Osteoblast (primary cell): ENCODE data around the gene SLC22A16. TPM values are rescaled to one million over a fixed set of nuclear protein-coding genes. Genes with fewer than 3 reads are reported as not detected.
"Not testable (repeated sequence)": the region's sequence is repeated elsewhere in the genome, so short reads cannot be mapped to it uniquely, and the experiment has no call there.

Experiments
- DNase-seq: peaks from one replicate; pipeline ENCODE4 v3.0.0; 2011; ENCODE audit warnings: low spot score, mixed read lengths; ENCODE audit not compliant: insufficient read length; ENCODE audit errors: missing footprints
- H2AFZ ChIP-seq: 2 replicates; pipeline ENCODE4 v1.6.0; 2011; ENCODE audit warnings: mild to moderate bottlenecking, low read length
- H3K27ac ChIP-seq: 2 replicates; pipeline ENCODE4 v1.5.1; 2011; ENCODE audit warnings: mild to moderate bottlenecking, low read depth, low read length, moderate library complexity
- H3K27me3 ChIP-seq: 2 replicates; pipeline ENCODE4 v1.6.0; 2012; ENCODE audit warnings: mild to moderate bottlenecking, control low read depth, inconsistent platforms, low read length, moderate library complexity; ENCODE audit not compliant: insufficient read depth
- H3K36me3 ChIP-seq: 2 replicates; pipeline ENCODE4 v1.5.1; 2011; ENCODE audit warnings: mild to moderate bottlenecking, low read length, control low read depth, moderate library complexity; ENCODE audit not compliant: insufficient read depth
- H3K4me1 ChIP-seq: 2 replicates; pipeline ENCODE4 v1.5.1; 2011; ENCODE audit warnings: mild to moderate bottlenecking, low read length, control low read depth, moderate library complexity; ENCODE audit not compliant: insufficient read depth
- H3K4me2 ChIP-seq: 2 replicates; pipeline ENCODE4 v1.6.0; 2011; ENCODE audit warnings: mild to moderate bottlenecking, low read length; ENCODE audit not compliant: insufficient read depth
- H3K4me3 ChIP-seq: fragments of 200-600 bp; sonication (generic); 3 replicates; pipeline ENCODE4 v1.5.1; 2012; ENCODE audit warnings: mild to moderate bottlenecking, low read length, inconsistent platforms; ENCODE audit not compliant: insufficient read depth
- H3K79me2 ChIP-seq: 2 replicates; pipeline ENCODE4 v1.6.0; 2012; ENCODE audit warnings: mild to moderate bottlenecking, low read length, control low read depth, inconsistent platforms; ENCODE audit not compliant: insufficient read depth
- H3K9me3 ChIP-seq: 2 replicates; pipeline ENCODE4 v1.5.1; 2011; ENCODE audit warnings: low read depth, low read length, control low read depth
- H4K20me1 ChIP-seq: 2 replicates; pipeline ENCODE4 v1.6.0; 2012; ENCODE audit warnings: mild to moderate bottlenecking, low read length, control low read depth; ENCODE audit not compliant: insufficient read depth
- total RNA-seq: library from RNA; depleted of rRNA; stranded (reverse); fragments of >200 nt; gene quantifications from 2 replicates; pipeline ENCODE4 v1.2.3, GENCODE V29; 2012
- TF ChIP-seq, protein P1 (sequence below): IDR thresholded peaks from 2 replicates; pipeline ENCODE4 v1.5.1; 2011; ENCODE audit warnings: mild to moderate bottlenecking, low read depth, low read length, moderate library complexity; ENCODE audit errors: extremely low read depth

The SLC22A16 gene
- total RNA-seq, 1 donor = 0.36 TPM

- H3K79me2 ChIP-seq = no peaks in the 10 kb centered on the region
- TF ChIP-seq, protein P1, sequence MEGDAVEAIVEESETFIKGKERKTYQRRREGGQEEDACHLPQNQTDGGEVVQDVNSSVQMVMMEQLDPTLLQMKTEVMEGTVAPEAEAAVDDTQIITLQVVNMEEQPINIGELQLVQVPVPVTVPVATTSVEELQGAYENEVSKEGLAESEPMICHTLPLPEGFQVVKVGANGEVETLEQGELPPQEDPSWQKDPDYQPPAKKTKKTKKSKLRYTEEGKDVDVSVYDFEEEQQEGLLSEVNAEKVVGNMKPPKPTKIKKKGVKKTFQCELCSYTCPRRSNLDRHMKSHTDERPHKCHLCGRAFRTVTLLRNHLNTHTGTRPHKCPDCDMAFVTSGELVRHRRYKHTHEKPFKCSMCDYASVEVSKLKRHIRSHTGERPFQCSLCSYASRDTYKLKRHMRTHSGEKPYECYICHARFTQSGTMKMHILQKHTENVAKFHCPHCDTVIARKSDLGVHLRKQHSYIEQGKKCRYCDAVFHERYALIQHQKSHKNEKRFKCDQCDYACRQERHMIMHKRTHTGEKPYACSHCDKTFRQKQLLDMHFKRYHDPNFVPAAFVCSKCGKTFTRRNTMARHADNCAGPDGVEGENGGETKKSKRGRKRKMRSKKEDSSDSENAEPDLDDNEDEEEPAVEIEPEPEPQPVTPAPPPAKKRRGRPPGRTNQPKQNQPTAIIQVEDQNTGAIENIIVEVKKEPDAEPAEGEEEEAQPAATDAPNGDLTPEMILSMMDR = no peak
These were observed 41.3 kb upstream of the SLC22A16 start for GRCh38 chr6:110517601-110518281.

DNA sequence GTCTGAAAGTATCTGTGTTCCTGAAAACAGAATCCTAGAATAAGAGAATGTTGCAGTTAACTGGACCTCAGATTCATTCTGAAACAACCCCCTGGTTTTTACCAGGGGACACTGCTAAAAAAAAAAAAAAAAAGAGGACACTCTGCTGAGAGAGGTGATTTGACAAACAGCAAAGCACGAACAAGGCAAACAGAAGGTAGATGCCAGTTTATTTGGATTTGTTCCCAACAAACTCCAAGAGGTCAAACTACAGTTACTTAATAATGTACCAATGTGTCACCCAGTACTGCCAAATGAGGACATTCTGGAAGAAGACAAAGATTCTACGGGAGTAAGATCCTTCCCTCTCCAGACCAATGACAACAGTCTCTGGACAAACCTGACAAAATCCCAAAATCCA is 40.6 kb upstream of the SLC22A16 start:
- no peak for DNase-seq
- H3K4me1 ChIP-seq = no peaks in the 10 kb centered on the region
- no peaks in the 10 kb centered on the region for H3K36me3 ChIP-seq

More at GRCh38 chr6:110517601-110518281, 41.3 kb upstream of the SLC22A16 start:
- no peak overlapping the region for H2AFZ ChIP-seq
- no peak overlapping the region for H3K27ac ChIP-seq
- no peaks in the 10 kb centered on the region for H3K36me3 ChIP-seq
- no peak overlapping the region for H3K4me2 ChIP-seq
- H3K27me3 ChIP-seq = no peaks in the 10 kb centered on the region
- H4K20me1 ChIP-seq = no peaks in the 10 kb centered on the region
- no peak for DNase-seq
- H3K4me1 ChIP-seq = no peaks in the 10 kb centered on the region
- H3K4me3 ChIP-seq = no peak overlapping the region
- H3K9me3 ChIP-seq = no peaks in the 10 kb centered on the region

GRCh38 chr6:110514818-110515217 is 38.4 kb upstream of the SLC22A16 start:
- Histone ChIP-seq H3K4me1 (peaks cover 7% of the 10 kb centered on the region), H3K4me3 (no peak overlapping the region), H3K79me2 (no peaks in the 10 kb centered on the region), H3K9me3 (no peaks in the 10 kb centered on the region), H3K4me2 (no peak overlapping the region), H3K36me3 (no peaks in the 10 kb centered on the region), H3K27me3 (peaks cover 7% of the 10 kb centered on the region), H3K27ac (no peak overlapping the region), H4K20me1 (no peaks in the 10 kb centered on the region), H2AFZ (no peak overlapping the region)
- TF ChIP-seq, protein P1 = no peak
- DNase-seq = no peak

More for the DNA sequence above, 40.6 kb upstream of the SLC22A16 start:
- no peak overlapping the region for H3K4me2 ChIP-seq
- H3K27ac ChIP-seq = no peak overlapping the region
- H2AFZ ChIP-seq = no peak overlapping the region
- TF ChIP-seq, protein P1 = no peak
- no peaks in the 10 kb centered on the region for H4K20me1 ChIP-seq
- no peaks in the 10 kb centered on the region for H3K27me3 ChIP-seq
- H3K4me3 ChIP-seq = no peak overlapping the region
- no peaks in the 10 kb centered on the region for H3K79me2 ChIP-seq
- no peaks in the 10 kb centered on the region for H3K9me3 ChIP-seq

- Histone ChIP-seq H3K27ac (no peak overlapping the region), H3K36me3 (no peaks in the 10 kb centered on the region), H3K4me1 (peaks cover 15% of the 10 kb centered on the region), H3K79me2 (no peaks in the 10 kb centered on the region), H4K20me1 (no peaks in the 10 kb centered on the region), H3K4me2 (no peak overlapping the region), H3K9me3 (no peaks in the 10 kb centered on the region), H3K4me3 (no peak overlapping the region), H2AFZ (no peak overlapping the region), H3K27me3 (peaks cover 15% of the 10 kb centered on the region)
- TF ChIP-seq, protein P1 = no peak
- DNase-seq = no peak
These were observed 36.6 kb upstream of the SLC22A16 start for GRCh38 chr6:110512991-110513390.

DNA sequence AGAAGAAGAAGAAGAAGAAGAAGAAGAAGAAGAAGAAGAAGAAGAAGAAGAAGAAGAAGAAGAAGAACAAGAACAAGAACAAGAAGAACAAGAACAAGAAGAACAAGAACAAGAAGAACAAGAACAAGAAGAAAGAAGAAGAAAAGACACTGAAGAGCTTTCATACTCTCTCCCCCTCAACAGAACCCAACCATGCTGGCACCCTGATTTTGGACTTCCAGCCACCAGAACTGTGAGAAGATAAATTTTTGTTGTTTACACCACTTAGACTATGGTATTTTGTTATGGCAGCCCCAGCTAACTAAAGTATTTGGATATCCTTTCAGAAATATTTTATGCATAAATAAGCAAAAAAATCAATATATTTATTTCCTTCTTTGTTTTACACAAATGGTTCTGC is 36.1 kb upstream of the SLC22A16 start:
- H3K36me3 ChIP-seq, H2AFZ ChIP-seq, H3K4me2 ChIP-seq, H3K27ac ChIP-seq, H3K79me2 ChIP-seq, H3K4me3 ChIP-seq, H4K20me1 ChIP-seq, H3K9me3 ChIP-seq, DNase-seq: not testable (repeated sequence)
- H3K27me3 ChIP-seq = peaks cover 16% of the 10 kb centered on the region
- H3K4me1 ChIP-seq = peaks cover 15% of the 10 kb centered on the region
